Activated naive CD8-positive, alpha-beta T cell treated with anti-CD3 and anti-CD28 coated beads for 36 hours (primary cell): ENCODE measurements around the gene CSRP2. TPM values are rescaled to one million over a fixed set of nuclear protein-coding genes. Genes with fewer than 3 reads are reported as not detected.
A peak's percentile ranks its signal among the peaks of the same experiment; 100 is the strongest.

Experiments
- DNase-seq: peaks from one replicate; pipeline ENCODE4 v3.0.0; 2021
- H3K27ac Mint-ChIP-seq: one replicate; pipeline ENCODE4 v1.8.0; 2022; ENCODE audit warnings: mild to moderate bottlenecking, moderate library complexity, mixed read lengths
- H3K27me3 Mint-ChIP-seq: one replicate; pipeline ENCODE4 v1.8.0; 2022; ENCODE audit warnings: mild to moderate bottlenecking, mixed read lengths
- H3K36me3 Mint-ChIP-seq: one replicate; pipeline ENCODE4 v1.8.0; 2021; ENCODE audit warnings: mild to moderate bottlenecking, mixed read lengths
- H3K4me1 Mint-ChIP-seq: one replicate; pipeline ENCODE4 v1.8.0; 2021; ENCODE audit warnings: mixed read lengths
- H3K4me3 Mint-ChIP-seq: one replicate; pipeline ENCODE4 v1.8.0; 2022; ENCODE audit warnings: mild to moderate bottlenecking, moderate library complexity, mixed read lengths
- H3K9me3 Mint-ChIP-seq: one replicate; pipeline ENCODE4 v1.8.0; 2022; ENCODE audit warnings: mixed read lengths
- total RNA-seq, 2 experiments: library from RNA; stranded (reverse); gene quantifications; one replicate each; pipeline ENCODE4 v1.2.3, GENCODE V29; 2021

CSRP2 gene
- total RNA-seq, 2 experiments from 2014 or later: 0.76 to 0.78 TPM

- Mint-ChIP-seq H3K9me3 (no peaks in the 10 kb centered on the region), H3K4me3 (no peak overlapping the region), H3K27ac (no peak overlapping the region), H3K4me1 (no peaks in the 10 kb centered on the region), H3K27me3 (peaks cover 14% of the 10 kb centered on the region), H3K36me3 (no peaks in the 10 kb centered on the region)
- DNase-seq: no peak
Observed at GRCh38 chr12:76908303-76909017, 29.6 kb upstream of the CSRP2 start.

GRCh38 chr12:76901628-76902380 lies 23.0 kb upstream of the CSRP2 start:
- DNase-seq: no peak
- H3K27me3 Mint-ChIP-seq: no peaks in the 10 kb centered on the region
- no peaks in the 10 kb centered on the region for H3K36me3 Mint-ChIP-seq
- H3K4me3 Mint-ChIP-seq: no peak overlapping the region
- no peaks in the 10 kb centered on the region for H3K9me3 Mint-ChIP-seq
- no peak overlapping the region for H3K27ac Mint-ChIP-seq
- H3K4me1 Mint-ChIP-seq: peaks cover 12% of the 10 kb centered on the region

DNA sequence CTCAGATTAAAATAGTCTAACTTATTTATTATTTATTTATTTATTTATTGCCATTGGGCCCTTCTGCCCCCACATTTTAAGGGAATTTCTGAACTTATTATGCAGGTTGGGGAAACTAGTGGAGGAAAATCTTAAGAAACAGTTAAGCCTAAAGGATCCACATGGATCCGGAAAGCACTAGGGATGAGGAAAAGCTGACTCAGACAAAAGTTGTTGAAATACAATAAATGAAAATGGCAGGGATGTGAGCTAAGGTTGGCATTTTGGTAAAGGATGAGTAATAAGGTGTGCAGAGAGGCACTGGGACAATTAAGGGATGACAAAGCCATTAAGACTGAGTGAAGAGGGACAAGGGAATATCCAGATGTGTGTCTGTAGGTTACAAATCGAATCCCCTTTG lies 20.7 kb upstream of the CSRP2 start:
- no peaks in the 10 kb centered on the region for H3K36me3 Mint-ChIP-seq
- H3K4me3 Mint-ChIP-seq: no peak overlapping the region
- H3K9me3 Mint-ChIP-seq: no peaks in the 10 kb centered on the region
- H3K27ac Mint-ChIP-seq: no peak overlapping the region
- no peaks in the 10 kb centered on the region for H3K27me3 Mint-ChIP-seq
- DNase-seq: no peak
- peaks cover 12% of the 10 kb centered on the region for H3K4me1 Mint-ChIP-seq

DNA sequence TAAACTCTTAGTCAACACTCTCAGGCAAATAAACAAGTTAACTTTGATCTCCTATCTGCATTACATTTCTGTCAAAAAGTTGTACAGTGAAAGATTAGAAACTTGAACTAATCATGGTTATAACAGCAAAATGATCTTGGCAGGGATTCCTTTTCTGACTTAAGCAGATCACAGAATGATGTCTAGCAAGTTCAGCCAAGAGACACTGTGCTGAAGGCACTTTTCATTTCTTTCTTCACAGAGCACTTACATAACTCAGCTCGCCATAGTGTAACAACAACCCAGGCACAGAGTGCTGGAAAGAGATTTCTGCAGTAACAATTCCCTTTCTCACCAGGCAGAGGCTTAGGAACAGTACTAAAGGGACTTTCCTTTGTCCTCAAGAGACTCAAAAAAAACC lies 19.6 kb upstream of the CSRP2 start:
- no peak for DNase-seq
- Mint-ChIP-seq H3K27me3 (no peaks in the 10 kb centered on the region), H3K4me3 (no peak overlapping the region), H3K27ac (no peak overlapping the region), H3K36me3 (no peaks in the 10 kb centered on the region), H3K9me3 (peaks cover 2% of the 10 kb centered on the region), H3K4me1 (peaks cover 12% of the 10 kb centered on the region)

DNA sequence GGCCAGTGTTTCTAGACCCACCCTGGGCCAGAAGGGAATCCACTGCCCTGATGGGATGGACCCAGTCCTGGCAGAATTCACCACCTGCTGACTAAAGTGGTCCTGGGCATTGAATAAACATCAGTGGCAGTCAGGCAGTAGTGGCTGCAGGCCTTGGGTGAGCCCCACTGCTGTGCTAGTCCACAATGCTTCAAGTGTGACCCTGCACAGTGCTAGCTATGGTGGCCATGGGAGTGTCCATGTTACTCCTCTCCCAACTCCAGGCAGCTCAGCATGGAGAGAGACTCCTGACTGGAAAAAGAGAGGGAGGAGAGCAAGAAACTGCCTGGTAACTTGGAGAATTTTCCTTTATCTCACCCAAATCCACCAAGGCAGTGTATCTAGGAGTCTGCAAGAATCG lies 17.5 kb upstream of the CSRP2 start:
- Mint-ChIP-seq H3K4me3 (no peak overlapping the region), H3K27me3 (no peaks in the 10 kb centered on the region), H3K9me3 (peaks cover 2% of the 10 kb centered on the region), H3K36me3 (no peaks in the 10 kb centered on the region), H3K4me1 (peaks cover 1% of the 10 kb centered on the region), H3K27ac (no peak overlapping the region)
- no peak for DNase-seq

- Mint-ChIP-seq H3K9me3 (peaks cover 2% of the 10 kb centered on the region), H3K4me1 (peaks cover 5% of the 10 kb centered on the region), H3K27ac (no peak overlapping the region), H3K4me3 (no peak overlapping the region), H3K27me3 (peaks cover 1% of the 10 kb centered on the region), H3K36me3 (no peaks in the 10 kb centered on the region)
- DNase-seq: no peak
Observed at GRCh38 chr12:76895796-76896195, 17.0 kb upstream of the CSRP2 start.

GRCh38 chr12:76891609-76892008 lies 12.8 kb upstream of the CSRP2 start:
- DNase-seq: no peak
- H3K36me3 Mint-ChIP-seq: no peaks in the 10 kb centered on the region
- H3K27ac Mint-ChIP-seq: no peak overlapping the region
- peaks cover 14% of the 10 kb centered on the region for H3K4me1 Mint-ChIP-seq
- no peak overlapping the region for H3K4me3 Mint-ChIP-seq
- H3K9me3 Mint-ChIP-seq: peaks cover 2% of the 10 kb centered on the region
- peaks cover 5% of the 10 kb centered on the region for H3K27me3 Mint-ChIP-seq

DNA sequence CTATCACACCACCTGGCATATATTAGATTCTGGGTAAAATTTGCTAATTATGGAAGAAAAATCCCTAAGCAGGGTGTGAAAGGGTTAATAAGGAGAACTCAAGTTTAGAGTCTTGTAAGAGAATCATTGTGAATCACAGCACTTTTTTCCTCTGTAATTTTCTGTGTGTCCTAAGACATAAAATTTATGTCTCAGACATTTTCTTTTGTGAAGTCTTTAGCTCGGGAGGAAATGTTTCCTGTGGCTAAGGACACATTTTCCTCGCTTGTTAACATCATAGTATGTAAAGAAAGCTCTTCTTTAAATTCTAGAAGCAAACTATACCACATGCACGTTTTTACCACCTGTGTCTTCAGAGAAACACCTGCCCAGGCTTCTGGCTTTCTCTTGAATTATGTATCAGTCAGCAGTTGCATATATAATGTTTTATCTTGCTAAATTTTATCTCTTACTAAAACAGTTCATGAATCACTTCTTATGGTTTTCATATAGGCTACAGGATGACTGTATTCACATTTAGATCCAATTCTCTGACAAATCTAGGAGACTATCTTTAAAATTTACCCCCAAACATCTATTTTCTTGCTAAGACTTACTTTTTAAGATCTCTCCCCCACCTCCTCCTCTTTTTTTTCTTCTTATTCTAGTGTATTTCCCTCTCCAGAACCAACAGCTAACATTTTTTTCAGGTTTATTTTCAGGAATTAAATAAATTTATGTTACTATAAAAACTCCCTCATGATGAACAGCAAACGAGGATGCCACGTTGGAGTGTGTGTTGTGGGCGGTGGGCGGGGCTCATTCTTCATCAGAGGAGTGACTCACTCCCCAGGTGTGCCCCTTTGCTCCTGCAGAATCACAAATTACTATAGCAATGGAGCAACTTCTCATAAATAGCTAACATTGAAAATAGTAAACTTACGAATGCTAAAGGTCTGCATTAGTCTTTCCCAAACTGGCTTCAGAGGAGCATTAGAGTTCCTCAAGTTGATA lies 11.6 kb upstream of the CSRP2 start:
- Mint-ChIP-seq H3K4me3 (no peak overlapping the region), H3K36me3 (no peaks in the 10 kb centered on the region), H3K4me1 (peaks cover 14% of the 10 kb centered on the region), H3K9me3 (peaks cover 2% of the 10 kb centered on the region), H3K27ac (no peak overlapping the region), H3K27me3 (peaks cover 5% of the 10 kb centered on the region)
- DNase-seq: peak; percentile 49

DNA sequence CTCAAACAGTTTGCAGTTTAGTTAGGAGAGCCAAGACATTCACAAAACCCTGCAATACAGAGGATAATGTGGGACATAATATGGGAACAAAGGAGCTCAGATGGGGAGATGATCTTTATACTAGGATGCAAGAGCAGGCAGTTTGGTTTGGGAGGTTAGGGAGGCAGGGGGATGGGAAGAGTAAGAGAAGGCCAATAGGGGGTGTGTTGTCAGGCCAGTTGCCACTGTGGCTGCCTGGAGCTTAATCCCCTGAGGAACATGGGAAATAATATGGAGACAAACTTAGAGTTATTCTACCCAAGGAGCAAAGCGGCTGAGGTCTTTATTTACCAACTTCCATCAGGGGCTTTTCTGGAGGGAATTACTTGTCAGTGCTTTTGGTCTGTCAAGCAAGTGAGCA lies 10.0 kb upstream of the CSRP2 start:
- H3K27me3 Mint-ChIP-seq: peaks cover 8% of the 10 kb centered on the region
- H3K9me3 Mint-ChIP-seq: no peaks in the 10 kb centered on the region
- H3K4me3 Mint-ChIP-seq: no peak overlapping the region
- H3K4me1 Mint-ChIP-seq: peaks cover 14% of the 10 kb centered on the region
- no peaks in the 10 kb centered on the region for H3K36me3 Mint-ChIP-seq
- DNase-seq: no peak
- no peak overlapping the region for H3K27ac Mint-ChIP-seq

DNA sequence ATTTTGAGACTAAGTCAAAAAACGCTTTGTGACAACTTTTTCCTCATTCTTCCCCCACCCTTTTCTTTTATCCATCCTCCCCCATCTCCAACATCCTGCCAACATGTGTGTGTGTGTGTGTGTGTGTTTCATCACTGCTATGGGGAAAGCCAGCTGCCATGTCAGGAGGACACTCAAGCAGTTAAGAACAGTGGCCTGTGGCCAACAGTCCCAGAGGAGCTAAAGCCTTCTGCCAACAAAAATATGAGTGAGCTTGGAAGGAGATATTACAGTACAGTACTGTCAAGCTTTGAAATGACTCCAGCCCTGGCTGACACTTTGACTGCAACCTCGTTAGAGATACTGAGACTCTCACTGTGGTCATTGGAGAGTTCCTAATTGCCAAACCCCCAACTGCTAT lies 5.0 kb upstream of the CSRP2 start:
- Mint-ChIP-seq H3K36me3 (no peaks in the 10 kb centered on the region), H3K27me3 (peaks cover 23% of the 10 kb centered on the region), H3K27ac (no peak overlapping the region), H3K4me1 (peaks cover 5% of the 10 kb centered on the region), H3K4me3 (no peak overlapping the region), H3K9me3 (no peaks in the 10 kb centered on the region)
- DNase-seq: no peak

- peaks cover 8% of the 10 kb centered on the region for H3K4me1 Mint-ChIP-seq
- H3K27ac Mint-ChIP-seq: no peak overlapping the region
- H3K36me3 Mint-ChIP-seq: no peaks in the 10 kb centered on the region
- DNase-seq: no peak
- H3K27me3 Mint-ChIP-seq: peaks cover 29% of the 10 kb centered on the region
- no peaks in the 10 kb centered on the region for H3K9me3 Mint-ChIP-seq
- no peak overlapping the region for H3K4me3 Mint-ChIP-seq
Observed at GRCh38 chr12:76883151-76883550, 4.3 kb upstream of the CSRP2 start.

DNA sequence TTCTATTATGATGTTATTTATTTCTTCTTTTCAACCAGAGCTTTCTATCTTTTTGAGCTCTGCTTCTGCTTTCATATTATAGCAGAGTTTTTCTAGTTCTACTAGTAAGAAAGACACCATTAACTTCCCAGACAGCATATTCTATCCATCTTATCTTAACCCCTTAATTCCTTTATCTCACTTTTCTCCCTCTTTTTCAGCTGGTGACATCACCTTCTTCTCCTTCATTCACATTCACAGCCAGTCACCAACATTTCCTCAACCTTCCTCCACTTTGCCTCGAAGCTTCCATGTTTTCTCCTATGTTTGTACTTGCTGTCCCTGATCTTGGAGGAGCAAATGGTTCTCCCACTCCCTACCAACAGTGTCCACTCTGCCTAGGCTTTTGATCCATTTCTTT lies 3.5 kb upstream of the CSRP2 start:
- Mint-ChIP-seq H3K27ac (no peak overlapping the region), H3K9me3 (no peaks in the 10 kb centered on the region), H3K36me3 (no peaks in the 10 kb centered on the region), H3K4me1 (peaks cover 11% of the 10 kb centered on the region), H3K4me3 (no peak overlapping the region), H3K27me3 (peaks cover 36% of the 10 kb centered on the region)
- no peak for DNase-seq

DNA sequence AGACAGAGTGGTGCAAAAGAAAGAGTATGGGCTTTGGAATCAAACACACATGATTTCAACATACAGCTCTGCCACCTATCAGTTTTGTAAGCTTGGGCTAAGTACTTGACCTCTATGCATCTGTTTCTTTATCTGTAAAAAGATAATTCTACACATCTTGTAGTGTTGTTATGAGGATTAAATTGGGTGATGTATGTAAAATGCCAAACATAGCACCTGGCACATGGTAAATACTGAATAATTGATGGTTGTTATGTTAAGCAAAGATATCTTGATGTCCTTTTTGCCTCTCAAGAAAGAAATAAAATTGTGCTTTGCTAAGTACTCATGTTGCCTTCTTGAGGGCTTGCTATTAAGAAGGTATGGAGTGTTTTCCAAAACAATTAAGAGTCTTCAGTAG lies 2.3 kb upstream of the CSRP2 start:
- Mint-ChIP-seq H3K4me3 (no peak overlapping the region), H3K36me3 (no peaks in the 10 kb centered on the region), H3K4me1 (peaks cover 11% of the 10 kb centered on the region), H3K27me3 (peaks cover 49% of the 10 kb centered on the region), H3K27ac (no peak overlapping the region), H3K9me3 (no peaks in the 10 kb centered on the region)
- DNase-seq: no peak

DNA sequence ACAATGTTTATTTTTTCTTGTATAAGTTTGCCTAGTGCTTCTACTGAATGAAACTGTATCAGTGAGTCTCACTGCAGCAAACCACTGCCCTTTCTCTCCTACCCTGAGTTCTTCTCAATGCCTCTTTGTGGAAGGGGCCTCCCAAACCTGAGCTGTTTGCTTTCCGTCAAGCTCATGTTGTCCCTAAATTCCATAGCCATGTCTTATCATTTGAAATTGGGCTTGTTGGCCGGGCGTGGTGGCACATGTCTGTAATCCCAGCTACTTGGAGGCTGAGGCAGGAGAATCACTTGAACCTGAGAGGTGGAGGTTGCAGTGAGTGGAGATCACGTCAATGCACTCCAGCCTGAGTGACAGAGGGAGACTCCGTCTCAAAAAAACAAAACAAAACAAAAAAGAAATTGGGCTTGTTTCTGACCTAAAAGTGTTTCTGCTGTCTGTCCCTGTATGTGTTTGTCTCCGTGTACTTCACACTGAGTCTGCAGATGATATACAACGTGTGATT lies 1.8 kb upstream of the CSRP2 start:
- H3K27me3 Mint-ChIP-seq: peaks cover 52% of the 10 kb centered on the region
- no peak for DNase-seq
- H3K36me3 Mint-ChIP-seq: no peaks in the 10 kb centered on the region
- no peak overlapping the region for H3K4me3 Mint-ChIP-seq
- H3K4me1 Mint-ChIP-seq: peaks cover 11% of the 10 kb centered on the region
- no peaks in the 10 kb centered on the region for H3K9me3 Mint-ChIP-seq
- H3K27ac Mint-ChIP-seq: no peak overlapping the region
